Measurements from ENCODE around the gene PSMC3.

Gene PSMC3

DNA sequence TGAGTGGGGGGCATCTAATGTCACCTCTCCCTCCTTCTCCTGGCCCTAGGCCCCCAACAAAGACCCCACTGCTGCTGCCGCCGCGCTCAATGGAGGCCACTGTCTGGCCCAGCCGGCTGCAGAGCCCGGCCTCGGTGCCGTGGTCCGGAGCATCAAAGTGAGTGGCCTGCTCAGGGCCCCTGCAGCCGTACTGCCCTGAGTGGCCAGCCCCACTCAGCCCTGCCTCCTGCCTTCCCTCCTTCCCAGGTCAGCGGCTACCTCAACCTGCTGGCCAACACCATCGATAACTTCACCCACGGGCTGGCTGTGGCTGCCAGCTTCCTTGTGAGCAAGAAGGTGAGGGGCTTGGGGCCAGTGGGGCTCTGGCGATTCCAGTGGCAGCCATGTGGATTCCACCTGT lies 12.9 kb downstream of the PSMC3 start:
- DNase-seq (ENCODE audit: low read depth), result no peak

DNA sequence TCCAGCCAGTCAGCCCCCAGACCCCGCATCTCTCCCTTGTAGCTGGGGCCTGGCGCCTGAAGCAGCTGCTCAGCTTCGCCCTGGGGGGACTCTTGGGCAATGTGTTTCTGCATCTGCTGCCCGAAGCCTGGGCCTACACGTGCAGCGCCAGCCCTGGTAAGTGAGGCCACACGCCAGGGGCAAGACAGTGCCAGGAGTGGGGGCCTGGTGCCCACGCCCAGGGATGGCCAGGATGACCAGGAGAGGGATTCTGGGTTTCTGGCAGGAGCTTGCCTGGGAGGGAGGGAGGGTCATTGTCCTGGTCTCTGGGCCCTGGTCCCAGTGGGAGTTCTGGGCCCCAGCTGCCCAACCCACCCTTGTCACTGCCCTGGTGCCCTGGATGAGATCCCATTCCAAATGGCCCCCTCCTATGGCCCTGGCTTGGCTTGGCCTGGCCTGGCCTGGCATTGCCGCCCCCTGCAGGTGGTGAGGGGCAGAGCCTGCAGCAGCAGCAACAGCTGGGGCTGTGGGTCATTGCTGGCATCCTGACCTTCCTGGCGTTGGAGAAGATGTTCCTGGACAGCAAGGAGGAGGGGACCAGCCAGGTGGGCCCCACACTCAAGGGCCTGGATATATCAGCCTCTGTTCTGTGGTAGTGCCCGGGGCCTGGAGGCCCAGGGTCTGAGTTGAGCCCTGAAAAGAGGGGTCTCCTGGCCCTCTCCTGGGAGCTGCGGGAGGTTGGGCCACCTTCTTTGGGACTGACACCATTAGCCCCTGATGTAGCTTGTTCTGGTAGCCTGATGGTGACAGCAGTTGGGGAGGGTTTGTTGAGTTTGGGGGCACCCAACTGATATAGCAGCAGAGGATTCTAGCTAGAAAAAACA lies 14.1 kb downstream of the PSMC3 start:
- no peak for DNase-seq (ENCODE audit: low read depth)

DNA sequence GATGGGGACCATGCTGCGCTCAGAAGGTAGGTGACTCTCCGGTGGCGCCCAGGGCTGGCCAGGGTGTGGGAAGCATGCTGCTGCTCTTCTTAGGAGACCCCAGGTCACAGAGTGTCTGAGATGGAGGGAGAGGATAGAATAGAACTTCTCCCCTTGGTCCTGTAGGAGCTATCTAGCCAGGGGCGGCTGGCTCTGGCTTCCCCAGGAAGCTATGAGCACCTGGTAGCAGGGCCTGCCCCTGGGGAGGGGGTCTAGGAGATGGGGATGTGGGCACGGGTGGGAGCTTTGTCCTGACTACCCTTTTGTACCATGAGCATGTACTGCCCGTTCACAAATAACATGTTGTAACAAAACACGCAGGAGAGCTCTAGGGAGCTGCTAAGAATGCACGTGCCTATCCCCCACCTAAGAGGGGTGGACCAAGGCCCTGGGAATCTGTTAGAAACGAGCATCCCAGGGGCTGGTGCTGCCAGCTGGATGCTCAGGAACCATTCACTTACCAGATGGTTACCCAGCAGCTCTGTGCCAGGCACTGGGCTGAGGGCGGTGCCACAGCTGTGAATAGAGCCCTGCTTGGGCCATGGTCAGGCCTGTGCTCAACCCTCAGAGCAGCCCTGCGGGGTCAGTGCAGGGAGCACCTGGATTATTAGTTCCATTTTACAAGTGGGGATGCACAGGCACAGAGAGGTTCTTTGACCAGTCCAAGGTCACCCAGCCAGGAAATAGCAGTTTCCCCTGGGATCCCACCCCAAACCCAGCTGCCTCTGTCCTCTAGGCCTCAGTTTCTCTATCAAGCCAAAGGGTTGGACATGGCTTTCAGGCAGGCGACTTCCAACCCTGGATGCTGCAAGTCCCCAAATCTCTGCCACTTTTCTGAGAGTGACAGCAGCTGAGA lies 15.6 kb downstream of the PSMC3 start:
- no peak for DNase-seq (ENCODE audit: low read depth)

DNA sequence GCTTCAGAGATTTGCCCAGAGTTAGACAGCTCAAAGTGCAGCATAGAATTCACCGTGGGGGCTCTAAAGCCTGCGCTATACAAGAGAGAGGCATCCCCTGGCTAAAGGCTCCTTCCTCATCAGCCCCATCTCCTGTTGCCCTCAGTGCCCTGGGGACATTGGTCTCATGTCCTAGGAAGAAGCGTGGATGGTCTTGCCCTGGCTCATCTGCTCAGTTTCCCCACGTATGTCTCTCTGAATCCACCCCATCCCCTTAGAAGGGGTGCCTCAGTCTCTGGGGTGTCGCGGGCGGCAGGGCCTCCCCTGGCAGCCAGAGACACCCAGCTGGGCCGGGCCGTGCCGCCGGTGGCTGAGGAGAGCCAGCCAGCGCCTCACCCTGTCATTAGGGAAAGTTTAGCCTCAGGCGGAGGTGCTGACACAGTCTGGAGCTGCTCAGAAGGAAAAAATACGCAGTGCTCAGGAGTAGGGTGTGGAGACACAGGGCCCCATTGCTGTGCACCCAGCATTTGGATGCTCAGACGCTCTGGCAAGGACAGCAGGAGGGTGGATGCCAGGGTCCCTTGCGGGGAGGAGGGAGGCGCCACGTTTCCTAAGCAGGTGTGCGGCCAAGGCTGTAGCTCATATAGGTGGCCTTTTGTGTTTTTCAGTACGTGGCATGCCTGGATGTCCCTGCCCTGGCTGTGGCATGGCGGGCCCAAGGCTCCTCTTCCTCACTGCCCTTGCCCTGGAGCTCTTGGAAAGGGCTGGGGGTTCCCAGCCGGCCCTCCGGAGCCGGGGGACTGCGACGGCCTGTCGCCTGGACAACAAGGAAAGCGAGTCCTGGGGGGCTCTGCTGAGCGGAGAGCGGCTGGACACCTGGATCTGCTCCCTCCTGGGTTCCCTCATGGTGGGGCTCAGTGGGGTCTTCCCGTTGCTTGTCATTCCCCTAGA lies 16.5 kb downstream of the PSMC3 start:
- no peak for DNase-seq (ENCODE audit: low read depth)

DNA sequence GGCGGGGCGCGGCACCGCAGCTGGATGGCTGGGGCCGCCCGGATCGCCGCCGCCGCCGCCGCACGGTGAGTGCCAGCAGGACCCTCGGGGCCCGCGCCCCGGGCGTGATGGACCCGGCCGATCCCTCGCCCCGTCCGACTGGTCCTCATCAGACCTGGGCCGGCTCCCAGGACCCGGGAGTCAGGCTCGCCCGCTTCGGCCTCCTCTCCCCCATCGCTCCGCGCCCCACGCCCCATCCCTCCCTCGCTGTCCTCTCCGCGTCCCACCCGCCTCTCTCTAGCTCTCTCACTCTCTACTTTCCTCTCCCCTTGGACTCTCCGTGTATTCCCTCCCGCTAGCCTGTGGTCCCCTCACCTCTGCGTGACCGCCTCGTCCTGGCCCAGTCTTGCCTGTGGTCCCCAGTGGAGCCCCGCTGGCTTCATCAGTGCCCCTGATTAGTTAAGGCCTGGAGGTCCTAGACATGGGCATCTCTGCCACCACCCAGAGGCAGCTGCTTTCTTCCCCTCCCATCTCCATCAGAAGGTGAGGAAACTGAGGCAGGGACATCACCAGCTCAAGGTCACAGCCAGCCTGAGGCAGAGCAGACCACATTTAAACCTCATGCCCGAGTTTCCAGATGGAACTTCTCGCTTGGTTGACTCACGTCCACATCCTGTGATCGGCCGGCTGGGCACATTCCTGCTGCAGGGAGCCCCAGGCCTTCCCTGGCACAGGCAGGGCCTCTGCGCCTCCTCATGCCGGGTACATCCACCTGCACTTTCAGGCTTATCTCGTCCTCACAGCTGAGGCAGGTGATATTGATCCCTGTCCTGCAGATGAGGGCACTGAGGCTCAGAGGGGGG lies 17.4 kb downstream of the PSMC3 start:
- DNase-seq (ENCODE audit: low read depth), result peak; percentile 86

DNA sequence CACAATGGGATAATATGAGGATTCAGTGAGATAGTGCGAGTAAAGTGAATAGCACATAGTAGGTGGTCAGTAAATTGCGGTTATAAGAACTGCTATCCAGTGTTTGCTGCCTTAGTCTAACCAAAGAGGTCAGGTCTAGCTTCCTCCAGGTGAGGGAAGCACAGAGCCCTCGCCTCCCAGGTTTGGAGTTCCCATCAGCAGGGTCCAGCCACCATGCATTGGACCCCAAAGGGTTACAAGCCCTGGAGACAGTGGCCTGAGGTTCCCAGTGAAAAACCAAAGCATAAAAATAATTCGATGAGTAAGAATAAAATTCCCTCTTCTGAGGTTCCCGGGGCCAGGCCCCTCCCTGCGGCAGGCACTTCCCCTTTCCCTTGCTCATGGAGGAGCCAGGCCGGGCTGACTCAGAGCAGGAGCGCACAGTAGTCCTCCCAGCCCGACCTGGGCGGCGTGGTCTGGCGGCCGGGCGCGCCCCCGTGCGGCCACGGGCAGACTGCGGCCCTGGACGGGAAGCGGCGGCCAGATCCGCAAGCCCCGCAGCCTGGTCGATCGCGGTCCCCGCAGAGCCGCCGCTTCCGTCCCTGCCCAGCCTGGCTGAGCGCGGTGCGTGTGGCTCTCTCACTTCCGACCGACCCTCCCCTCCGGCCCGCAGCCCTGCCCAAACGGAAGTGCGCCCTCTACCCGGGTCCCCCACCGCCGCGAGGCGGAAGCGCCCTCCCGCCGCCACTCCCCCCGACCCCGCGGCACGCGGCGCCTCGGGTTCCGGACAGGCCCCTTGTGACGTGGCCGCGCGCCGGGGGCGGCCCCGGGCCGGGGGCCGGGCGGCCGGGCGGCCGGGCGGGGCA lies 18.3 kb downstream of the PSMC3 start, which contains the start of gene SLC39A13:
Gene SLC39A13 (plus strand): TSS at position 845 of the 845 bp plus-strand sequence. CDS start 1,505 bp downstream, outside the sequence.
- DNase-seq (ENCODE audit: low read depth), result peak; percentile 92

DNA sequence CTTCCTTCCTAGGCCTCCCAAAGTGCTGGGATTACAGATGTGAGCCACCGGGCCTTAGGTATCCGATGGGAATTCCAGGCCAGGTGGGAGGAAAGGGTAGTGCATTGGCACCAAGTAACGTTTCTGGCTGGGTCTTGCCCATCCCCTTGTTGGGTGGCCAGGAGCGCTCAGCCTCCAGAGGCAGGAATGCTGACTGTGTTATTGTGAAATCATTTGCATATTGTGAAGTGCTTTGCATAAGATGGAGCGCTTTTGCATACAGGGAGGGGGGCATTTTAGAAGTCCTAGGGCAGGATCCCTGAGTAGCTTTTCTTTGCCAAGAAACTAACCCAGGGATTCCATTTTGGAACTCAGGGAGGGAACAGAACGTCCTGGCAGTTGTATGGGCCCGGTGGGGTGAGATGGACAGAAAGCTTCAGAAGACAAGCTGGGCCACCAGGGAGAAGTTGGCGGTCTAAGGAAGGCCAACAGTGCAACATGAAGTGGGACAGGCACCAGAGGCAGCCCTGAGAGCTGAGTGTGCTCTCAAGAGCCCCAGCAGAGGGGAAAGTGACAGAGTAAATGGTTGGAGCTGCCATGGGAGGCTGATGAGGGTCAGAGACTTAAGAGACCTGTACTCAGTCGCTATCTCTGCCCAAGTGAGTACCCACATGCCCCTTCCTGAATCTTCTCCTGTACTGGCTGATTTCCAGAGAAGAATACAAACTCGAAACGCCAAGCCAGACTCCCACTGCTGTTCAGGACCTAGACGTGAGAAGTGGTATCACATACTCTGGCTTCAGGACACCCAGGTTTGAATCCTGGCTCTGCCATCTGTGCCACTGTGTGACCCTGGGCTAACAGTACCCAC lies 19.1 kb downstream of the PSMC3 start:
- peak; percentile 58 for DNase-seq (ENCODE audit: low read depth)

DNA sequence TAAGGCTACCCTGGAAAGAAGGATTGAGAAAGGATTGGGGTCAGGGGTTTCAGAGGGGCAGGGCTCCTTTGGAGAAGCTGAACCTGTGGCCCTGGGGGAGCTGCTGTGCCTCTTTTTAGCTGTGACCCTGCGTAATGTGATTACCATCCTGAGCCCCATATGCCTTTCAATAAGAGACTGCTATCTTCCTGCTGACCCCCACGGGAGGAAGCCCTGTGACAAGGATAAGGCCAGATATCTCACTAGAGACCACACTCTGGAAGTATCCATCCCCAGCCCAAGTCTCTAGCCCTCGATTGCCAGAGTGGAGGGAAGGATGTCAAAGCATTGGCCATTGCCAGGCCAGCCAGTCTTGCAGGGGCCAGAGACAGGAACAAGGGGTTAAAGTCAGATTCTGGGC lies 22.7 kb downstream of the PSMC3 start:
- no peak for DNase-seq (ENCODE audit: low read depth)

DNA sequence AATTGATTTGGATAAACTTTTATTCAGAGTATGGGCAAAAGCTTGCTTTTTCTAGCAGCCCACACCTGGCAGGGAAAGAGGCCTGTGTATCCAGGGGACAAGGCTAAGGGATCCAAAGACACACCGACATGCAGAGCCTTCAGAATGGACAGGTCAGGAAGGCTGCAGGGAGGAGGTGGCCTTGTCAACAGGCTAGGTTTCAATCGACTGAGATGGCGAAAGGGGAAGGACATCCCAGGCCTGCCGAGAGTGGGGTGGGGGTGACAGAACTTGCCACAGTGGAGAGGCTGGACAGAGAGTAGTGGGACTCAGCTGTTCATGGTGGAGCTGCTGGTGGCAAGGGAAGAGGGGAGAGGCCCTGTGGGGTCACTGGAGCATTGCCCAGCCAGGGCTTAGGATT lies 23.1 kb downstream of the PSMC3 start:
- no peak for DNase-seq (ENCODE audit: low read depth)

DNA sequence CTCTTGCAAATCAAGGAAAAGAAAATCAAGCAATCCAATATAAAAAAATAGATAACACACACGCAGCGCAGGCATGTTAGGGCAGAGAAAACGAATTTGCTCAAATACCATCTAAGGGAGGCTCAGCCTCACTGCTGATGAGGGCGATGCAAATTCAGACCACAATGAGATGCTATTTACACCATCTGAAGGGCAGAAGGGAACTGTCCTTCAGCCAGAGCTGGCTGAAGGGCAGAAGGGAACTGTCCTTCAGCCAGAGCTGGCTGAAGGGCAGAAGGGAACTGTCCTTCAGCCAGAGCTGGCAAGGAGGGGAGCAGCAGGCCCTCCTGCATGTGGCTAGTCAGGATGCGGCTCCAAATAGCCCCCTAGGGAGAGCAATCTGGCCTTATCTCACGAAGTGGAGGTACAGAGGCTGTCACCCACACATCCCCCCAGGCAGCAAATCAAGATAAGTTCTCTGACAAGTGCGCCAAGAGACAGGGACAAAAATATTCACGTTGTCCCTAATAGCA lies 25.4 kb downstream of the PSMC3 start:
- DNase-seq (ENCODE audit: low read depth), result no peak

DNA sequence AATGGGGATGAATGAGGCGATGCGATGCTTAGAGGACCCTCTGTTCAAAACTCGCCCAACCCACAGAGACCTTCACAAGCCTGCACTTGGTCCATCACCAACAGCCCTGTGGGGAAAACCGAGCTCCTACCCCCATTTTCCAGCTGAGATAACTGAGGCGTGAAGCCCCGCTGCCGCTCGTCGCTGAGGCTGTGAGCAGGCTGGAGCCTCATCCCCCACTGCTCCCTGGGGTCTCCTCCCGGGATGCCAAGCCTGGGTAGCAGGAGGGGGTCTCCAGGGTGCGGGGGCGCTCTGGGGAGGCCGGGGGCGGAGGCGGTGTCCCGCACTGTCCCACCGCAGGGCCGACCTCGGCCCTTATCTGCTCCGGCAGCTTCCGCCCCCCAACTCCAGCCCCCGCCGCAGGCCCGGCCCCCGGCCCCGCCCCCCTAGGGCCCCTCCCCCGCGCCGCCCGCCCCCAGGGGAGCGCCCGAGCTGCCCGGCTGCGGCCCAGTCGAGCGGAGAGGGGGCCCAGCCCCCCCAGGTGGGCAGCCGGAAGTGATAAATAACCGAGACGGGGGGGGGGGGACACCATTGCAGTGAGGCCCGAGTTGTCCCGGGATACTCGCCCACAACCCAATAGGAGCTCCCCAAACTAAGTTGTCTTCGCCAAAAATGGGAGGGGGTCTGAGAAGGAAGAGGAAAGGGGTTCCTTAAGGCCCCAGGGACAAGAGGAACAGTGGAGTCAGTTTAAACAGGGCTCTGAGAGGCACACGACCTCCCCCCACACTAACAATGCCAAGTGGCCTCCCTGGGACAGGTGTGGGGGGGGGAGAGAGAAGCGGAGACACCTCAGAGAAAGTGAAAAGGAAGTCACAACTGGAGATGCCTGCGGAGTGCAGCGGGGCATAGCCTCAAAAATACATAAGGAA lies 26.1 kb downstream of the PSMC3 start:
- DNase-seq (ENCODE audit: low read depth), result no peak

DNA sequence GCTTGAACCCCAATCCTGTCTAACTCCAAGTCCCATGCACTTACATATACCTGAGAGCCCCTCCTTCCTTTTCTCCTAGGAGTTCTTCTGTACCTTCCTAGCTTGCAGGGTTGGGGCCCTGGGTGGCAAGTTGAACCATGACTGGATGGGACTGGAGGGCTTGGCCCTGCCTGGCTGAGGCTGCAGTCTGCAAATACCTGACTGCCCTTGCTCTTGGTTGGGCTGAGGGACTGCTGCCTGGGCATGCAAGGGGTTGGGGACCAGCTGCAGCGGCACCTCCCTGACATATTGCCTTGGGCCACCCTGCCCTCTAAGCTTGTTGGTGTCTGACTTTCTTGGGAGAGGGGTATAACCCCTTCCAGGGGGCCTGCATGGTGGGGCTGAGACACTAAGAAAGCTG lies 27.7 kb downstream of the PSMC3 start:
- no peak for DNase-seq (ENCODE audit: low read depth)

DNA sequence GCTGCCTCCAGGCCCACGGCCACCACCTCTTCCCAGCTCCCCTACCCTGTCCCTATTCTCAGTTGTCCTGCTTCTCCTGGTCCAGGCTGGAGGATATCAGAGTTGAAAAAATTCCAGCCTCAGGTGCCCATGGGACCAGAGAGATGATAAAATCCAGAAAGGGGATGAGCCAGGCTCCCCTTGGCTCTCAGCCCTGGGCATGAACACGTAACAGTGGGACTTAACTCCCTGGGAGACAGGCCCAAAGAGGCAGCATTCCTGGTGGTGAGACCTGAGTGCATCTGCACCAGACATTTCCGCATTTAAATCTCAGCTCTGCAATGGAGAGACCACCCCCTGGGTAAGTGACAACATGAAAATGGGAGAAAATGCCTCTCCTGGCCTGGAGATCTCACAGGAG lies 28.2 kb downstream of the PSMC3 start:
- DNase-seq (ENCODE audit: low read depth), result no peak

DNA sequence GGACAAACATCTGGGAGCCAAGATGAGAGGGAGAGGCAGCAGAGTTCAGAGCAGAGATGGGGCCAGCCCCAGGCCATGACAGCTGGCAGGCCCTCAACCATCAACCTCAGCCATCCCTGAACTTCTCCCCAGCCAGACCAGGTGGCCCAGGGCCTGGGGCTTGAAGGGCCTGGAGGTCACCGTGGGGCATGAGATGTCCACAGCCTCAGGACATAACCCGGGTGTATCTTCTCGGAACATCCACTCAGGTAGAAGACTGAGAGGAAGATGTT lies 30.3 kb downstream of the PSMC3 start:
- no peak for DNase-seq (ENCODE audit: low read depth)

DNA sequence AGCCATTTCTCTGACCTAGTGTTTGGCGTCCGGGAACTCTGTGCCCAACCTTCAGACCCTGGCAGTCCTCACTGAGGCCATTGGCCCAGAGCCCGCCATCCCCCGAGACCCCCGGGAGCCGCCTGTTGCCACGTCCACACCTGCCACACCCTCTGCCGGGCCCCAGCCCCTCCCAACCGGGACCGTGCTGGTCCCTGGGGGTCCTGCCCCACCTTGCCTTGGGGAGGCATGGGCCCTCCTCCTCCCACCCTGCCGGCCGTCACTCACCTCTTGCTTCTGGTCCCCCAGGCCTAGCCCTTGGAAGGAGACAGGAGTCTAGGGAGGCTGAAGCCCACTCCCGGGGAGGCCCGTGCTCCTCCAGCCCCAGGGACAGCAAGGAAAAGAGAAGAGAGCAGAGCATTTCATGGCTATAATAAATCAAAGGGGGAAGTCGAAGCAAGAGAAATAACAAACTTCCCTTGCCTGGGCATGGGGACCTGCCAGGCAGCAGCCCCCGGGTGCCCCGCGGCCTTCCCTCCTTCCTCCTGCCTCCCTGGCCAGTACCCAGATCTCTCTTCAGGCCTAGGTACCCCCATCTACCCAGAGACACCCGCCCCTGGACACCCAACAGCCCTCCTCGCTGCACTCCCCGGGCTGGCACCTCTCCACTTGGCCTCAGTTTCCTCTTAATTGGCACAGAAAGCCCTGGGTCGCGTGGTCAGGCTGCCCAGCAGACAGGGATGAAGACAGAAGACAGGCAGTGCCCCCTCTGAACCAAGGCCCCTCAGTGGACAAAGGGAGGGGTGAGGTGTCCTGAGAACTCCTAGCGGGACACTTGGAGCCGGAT lies 30.8 kb downstream of the PSMC3 start:
- no peak for DNase-seq (ENCODE audit: low read depth)

DNA sequence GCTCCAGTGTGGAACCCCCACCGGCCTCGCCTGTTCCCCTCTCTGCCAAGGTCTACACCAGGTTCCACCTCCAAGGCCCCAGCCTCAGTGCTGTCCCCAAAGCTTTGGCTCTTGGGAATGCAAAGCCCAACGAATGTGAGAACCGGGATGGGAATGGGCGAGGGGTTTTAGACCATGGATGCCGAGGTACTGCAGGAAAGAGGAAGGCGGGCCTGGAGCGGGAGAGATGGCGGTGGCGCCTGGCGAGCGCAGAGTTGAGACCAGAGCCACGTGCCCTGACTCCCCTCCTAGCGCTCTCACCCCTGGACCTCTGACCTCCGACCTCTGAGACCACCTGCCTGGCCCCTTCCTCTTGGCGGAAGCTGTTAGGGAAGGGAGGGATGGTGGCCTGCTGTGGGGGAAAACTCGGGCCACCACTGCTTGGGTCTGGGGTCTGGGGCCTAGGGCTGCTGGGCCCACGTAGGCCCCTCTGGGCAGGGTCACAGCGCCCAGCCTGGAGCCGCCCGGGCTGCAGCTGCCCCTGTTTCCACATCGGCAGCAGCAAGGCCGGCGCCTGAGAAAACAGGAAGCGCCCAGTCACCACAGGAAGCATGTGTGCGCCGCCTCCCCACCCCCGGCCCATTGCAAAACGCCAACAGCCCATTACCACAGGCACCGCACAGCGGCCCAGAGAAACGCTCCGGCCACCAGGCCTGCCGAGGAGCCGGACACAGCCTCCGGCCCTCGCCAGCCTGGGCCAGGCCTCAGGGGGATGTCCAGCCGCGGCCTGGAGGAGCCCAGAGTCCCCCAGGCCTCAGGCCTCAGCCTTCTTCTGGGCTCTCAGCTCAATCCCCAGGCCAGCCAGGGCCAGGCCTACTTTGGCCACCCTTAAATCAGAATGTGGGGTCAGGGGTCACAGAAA lies 31.7 kb downstream of the PSMC3 start:
- peak; percentile 34 for DNase-seq (ENCODE audit: low read depth)

All from amniotic epithelial cell (primary cell).